GM23338 (cell line): ENCODE measurements around the gene MYH15. TPM values are rescaled to one million over a fixed set of nuclear protein-coding genes. Genes with fewer than 3 reads are reported as not detected.

ENCODE experiments used
- ATAC-seq: fragments of 200-7000 bp; cut with Tn5 transposase; 3 replicates; pipeline ENCODE4 v1.9.1; 2020
- DNase-seq: peaks from one replicate; pipeline ENCODE4 v3.0.0-alpha.2; 2015; ENCODE audit warnings: low spot score
- H2AFZ ChIP-seq: fragments of 200-600 bp; sonication (generic); 2 replicates; pipeline ENCODE4 v1.8.0; 2016; ENCODE audit warnings: antibody characterized with exemption, mild to moderate bottlenecking, moderate library complexity
- H3F3A ChIP-seq: fragments of 200-600 bp; sonication (generic); replicated peaks from 2 replicates; pipeline ENCODE4 v1.8.0; 2017; ENCODE audit warnings: antibody characterized with exemption, mixed run types, low read depth
- H3K27ac ChIP-seq: fragments of 200-600 bp; sonication (generic); 2 replicates; pipeline ENCODE4 v1.6.1; 2016; ENCODE audit warnings: low read depth
- H3K27me3 ChIP-seq: fragments of 200-600 bp; sonication (generic); 2 replicates; pipeline ENCODE4 v1.8.0; 2016; ENCODE audit warnings: mild to moderate bottlenecking, mixed run types, moderate library complexity; ENCODE audit not compliant: insufficient read depth
- H3K36me3 ChIP-seq: fragments of 200-600 bp; sonication (generic); 2 replicates; pipeline ENCODE4 v1.8.0; 2016; ENCODE audit warnings: mild to moderate bottlenecking; ENCODE audit not compliant: insufficient read depth
- H3K4me1 ChIP-seq: fragments of 200-600 bp; sonication (generic); 2 replicates; pipeline ENCODE4 v1.8.0; 2016; ENCODE audit warnings: mild to moderate bottlenecking, moderate library complexity; ENCODE audit not compliant: insufficient read depth
- H3K4me2 ChIP-seq: fragments of 200-600 bp; sonication (generic); 2 replicates; pipeline ENCODE4 v1.7.1; 2017; ENCODE audit warnings: mixed run types
- H3K4me3 ChIP-seq: fragments of 200-600 bp; sonication (generic); 2 replicates; pipeline ENCODE4 v1.6.1; 2016; ENCODE audit warnings: mixed run types
- H3K79me2 ChIP-seq: fragments of 200-600 bp; sonication (generic); replicated peaks from 2 replicates; pipeline ENCODE4 v1.8.0; 2017; ENCODE audit warnings: mild to moderate bottlenecking; ENCODE audit not compliant: insufficient read depth
- H3K9me2 ChIP-seq: fragments of 200-600 bp; sonication (generic); 2 replicates; pipeline ENCODE4 v1.8.0; 2017; ENCODE audit not compliant: insufficient read depth
- H4K20me1 ChIP-seq: fragments of 200-600 bp; sonication (generic); replicated peaks from 2 replicates; pipeline ENCODE4 v1.8.0; 2017; ENCODE audit warnings: mild to moderate bottlenecking; ENCODE audit not compliant: insufficient read depth
- H3K27ac Mint-ChIP-seq: 2 replicates; pipeline ENCODE4 v1.8.0; 2020; ENCODE audit warnings: inconsistent platforms, mild to moderate bottlenecking, moderate library complexity, mixed read lengths
- H3K27me3 Mint-ChIP-seq: 3 replicates; pipeline ENCODE4 v1.8.0; 2022; ENCODE audit warnings: low read depth, mild to moderate bottlenecking, moderate library complexity, mixed read lengths, inconsistent platforms; ENCODE audit not compliant: insufficient read depth, poor library complexity
- H3K36me3 Mint-ChIP-seq: 3 replicates; pipeline ENCODE4 v1.8.0; 2021; ENCODE audit warnings: low read depth, mild to moderate bottlenecking, inconsistent platforms, moderate library complexity, mixed read lengths
- H3K4me1 Mint-ChIP-seq: 3 replicates; pipeline ENCODE4 v1.8.0; 2020; ENCODE audit warnings: mild to moderate bottlenecking, inconsistent platforms, mixed read lengths
- H3K4me3 Mint-ChIP-seq: 3 replicates; pipeline ENCODE4 v1.8.0; 2021; ENCODE audit warnings: moderate library complexity, mild to moderate bottlenecking, inconsistent platforms, mixed read lengths
- H3K9me3 Mint-ChIP-seq: 3 replicates; pipeline ENCODE4 v1.8.0; 2020; ENCODE audit warnings: moderate library complexity, mild to moderate bottlenecking, inconsistent platforms, mixed read lengths
- EZH2phosphoT487 ChIP-seq: fragments of 200-600 bp; sonication (generic); IDR thresholded peaks from one replicate; pipeline ENCODE4 v1.8.1; 2018; ENCODE audit warnings: antibody characterized with exemption; ENCODE audit not compliant: unreplicated experiment
- NANOG ChIP-seq: IDR thresholded peaks from 2 replicates; pipeline ENCODE4 v1.6.1; 2016; ENCODE audit warnings: antibody characterized with exemption, borderline replicate concordance
- POLR2AphosphoS5 ChIP-seq: IDR thresholded peaks from 2 replicates; pipeline ENCODE4 v1.6.1; 2016; ENCODE audit warnings: antibody characterized with exemption, low read depth
- ZNF462 ChIP-seq: fragments of 250-450 bp; sonication (Bioruptor Pico); IDR thresholded peaks from 2 replicates; pipeline ENCODE4 v1.5.0; 2020; ENCODE audit warnings: mild to moderate bottlenecking, moderate library complexity
- polyA plus RNA-seq: library from polyadenylated mRNA; unstranded; fragments of >200 nt; fragmentation: Nextera tagmentation; extraction: Ambion mirVana; gene quantifications from 2 replicates; pipeline ENCODE4 v1.2.1, GENCODE V29; 2016
- total RNA-seq: library from RNA; depleted of rRNA; stranded (reverse); fragments of >200 nt; shearing (Covaris generic); gene quantifications from 2 replicates; pipeline ENCODE4 v1.2.3, GENCODE V29; 2014
- TF ChIP-seq, protein P1 (sequence below): IDR thresholded peaks from one replicate; pipeline ENCODE4 v1.6.1; 2018; ENCODE audit warnings: antibody characterized with exemption; ENCODE audit not compliant: unreplicated experiment

The MYH15 gene
- total and polyA plus RNA-seq, 2 experiments from 2014 or later: 0.07 TPM; not detected in 1

DNA sequence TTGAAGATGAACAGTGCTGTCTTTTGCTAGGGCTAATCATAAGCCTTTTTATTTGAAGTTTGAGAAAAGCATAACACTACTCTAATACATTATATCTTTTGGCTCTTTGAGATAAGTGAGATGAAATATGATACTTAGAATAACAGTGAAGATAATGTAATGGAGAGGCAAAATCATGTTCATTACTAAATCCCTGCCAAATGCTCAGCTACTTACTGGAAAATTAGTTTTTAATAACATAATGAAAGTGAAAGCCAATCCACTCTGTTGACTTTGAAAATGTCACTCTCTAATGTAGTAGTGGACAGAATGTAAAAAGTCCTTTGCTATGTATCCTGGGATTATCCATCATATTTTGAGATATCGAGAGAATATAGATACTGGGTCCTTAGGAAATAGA, 35.9 kb upstream of the MYH15 start (continued):
- TF ChIP-seq, protein P1, sequence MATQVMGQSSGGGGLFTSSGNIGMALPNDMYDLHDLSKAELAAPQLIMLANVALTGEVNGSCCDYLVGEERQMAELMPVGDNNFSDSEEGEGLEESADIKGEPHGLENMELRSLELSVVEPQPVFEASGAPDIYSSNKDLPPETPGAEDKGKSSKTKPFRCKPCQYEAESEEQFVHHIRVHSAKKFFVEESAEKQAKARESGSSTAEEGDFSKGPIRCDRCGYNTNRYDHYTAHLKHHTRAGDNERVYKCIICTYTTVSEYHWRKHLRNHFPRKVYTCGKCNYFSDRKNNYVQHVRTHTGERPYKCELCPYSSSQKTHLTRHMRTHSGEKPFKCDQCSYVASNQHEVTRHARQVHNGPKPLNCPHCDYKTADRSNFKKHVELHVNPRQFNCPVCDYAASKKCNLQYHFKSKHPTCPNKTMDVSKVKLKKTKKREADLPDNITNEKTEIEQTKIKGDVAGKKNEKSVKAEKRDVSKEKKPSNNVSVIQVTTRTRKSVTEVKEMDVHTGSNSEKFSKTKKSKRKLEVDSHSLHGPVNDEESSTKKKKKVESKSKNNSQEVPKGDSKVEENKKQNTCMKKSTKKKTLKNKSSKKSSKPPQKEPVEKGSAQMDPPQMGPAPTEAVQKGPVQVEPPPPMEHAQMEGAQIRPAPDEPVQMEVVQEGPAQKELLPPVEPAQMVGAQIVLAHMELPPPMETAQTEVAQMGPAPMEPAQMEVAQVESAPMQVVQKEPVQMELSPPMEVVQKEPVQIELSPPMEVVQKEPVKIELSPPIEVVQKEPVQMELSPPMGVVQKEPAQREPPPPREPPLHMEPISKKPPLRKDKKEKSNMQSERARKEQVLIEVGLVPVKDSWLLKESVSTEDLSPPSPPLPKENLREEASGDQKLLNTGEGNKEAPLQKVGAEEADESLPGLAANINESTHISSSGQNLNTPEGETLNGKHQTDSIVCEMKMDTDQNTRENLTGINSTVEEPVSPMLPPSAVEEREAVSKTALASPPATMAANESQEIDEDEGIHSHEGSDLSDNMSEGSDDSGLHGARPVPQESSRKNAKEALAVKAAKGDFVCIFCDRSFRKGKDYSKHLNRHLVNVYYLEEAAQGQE: no peak

GRCh38 chr3:108538083-108538482, 27.7 kb upstream of the MYH15 start:
- Histone ChIP-seq H3K79me2 (no peaks in the 10 kb centered on the region), H3K9me2 (no peaks in the 10 kb centered on the region), H3F3A (no peaks in the 10 kb centered on the region), H3K4me3 (no peak overlapping the region), H3K4me1 (peaks cover 12% of the 10 kb centered on the region), H3K27me3 (no peaks in the 10 kb centered on the region), H3K36me3 (no peaks in the 10 kb centered on the region), H2AFZ (no peak overlapping the region), H3K4me2 (no peak overlapping the region), H4K20me1 (no peaks in the 10 kb centered on the region), H3K27ac (no peak overlapping the region)
- no peak for DNase-seq
- ATAC-seq: no peak
- Mint-ChIP-seq H3K9me3 (no peaks in the 10 kb centered on the region), H3K4me3 (no peak overlapping the region), H3K36me3 (peaks cover 8% of the 10 kb centered on the region), H3K4me1 (peaks cover 15% of the 10 kb centered on the region), H3K27me3 (no peaks in the 10 kb centered on the region), H3K27ac (no peak overlapping the region)
- TF ChIP-seq POLR2AphosphoS5: no peak
- TF ChIP-seq ZNF462 (CRISPR knock-in tag): no peak
- TF ChIP-seq NANOG: no peak
- no peak for TF ChIP-seq EZH2phosphoT487
